Neural cell (in vitro differentiated cells): ENCODE results near the gene KDM4B. TPM values are rescaled to one million over a fixed set of nuclear protein-coding genes. Genes with fewer than 3 reads are reported as not detected.

Experiments used
- H2AFZ ChIP-seq: fragments of 200-600, 300-800 bp; sonication (generic), shearing (Covaris generic); 2 replicates; pipeline ENCODE4 v1.6.0; 2014; ENCODE audit warnings: low read depth, mild to moderate bottlenecking, antibody characterized with exemption, low read length, moderate library complexity
- H3F3A ChIP-seq: fragments of 200-600 bp; shearing (Covaris generic); 2 replicates; pipeline ENCODE4 v1.6.1; 2016; ENCODE audit warnings: mild to moderate bottlenecking, moderate library complexity, mixed read lengths, antibody characterized with exemption, low read length; ENCODE audit not compliant: insufficient read depth, poor library complexity, severe bottlenecking
- H3K27ac ChIP-seq: fragments of 200-600, 300-800 bp; sonication (generic), shearing (Covaris generic); 2 replicates; pipeline ENCODE4 v1.5.1; 2014; ENCODE audit warnings: mild to moderate bottlenecking, low read length, moderate library complexity
- H3K27me3 ChIP-seq: fragments of 300-800, 200-600 bp; sonication (generic), shearing (Covaris generic); 2 replicates; pipeline ENCODE4 v1.6.0; 2014; ENCODE audit warnings: mild to moderate bottlenecking, low read depth, low read length, moderate library complexity; ENCODE audit not compliant: insufficient read depth
- H3K36me3 ChIP-seq: fragments of 300-800, 200-600 bp; sonication (generic), shearing (Covaris generic); 2 replicates; pipeline ENCODE4 v1.5.1; 2014; ENCODE audit warnings: mild to moderate bottlenecking, antibody characterized with exemption, low read length, moderate library complexity; ENCODE audit not compliant: insufficient read depth
- H3K4me2 ChIP-seq: fragments of 300-800, 200-600 bp; sonication (generic), shearing (Covaris generic); 2 replicates; pipeline ENCODE4 v1.6.0; 2014; ENCODE audit warnings: mild to moderate bottlenecking, low read length
- H3K4me3 ChIP-seq: fragments of 300-800, 200-600 bp; sonication (generic), shearing (Covaris generic); 2 replicates; pipeline ENCODE4 v1.5.1; 2014; ENCODE audit warnings: mild to moderate bottlenecking, low read length, moderate library complexity
- H3K79me2 ChIP-seq: fragments of 200-600 bp; shearing (Covaris generic); replicated peaks from 2 replicates; pipeline ENCODE4 v1.6.0; 2014; ENCODE audit warnings: mild to moderate bottlenecking, low read length, moderate library complexity; ENCODE audit not compliant: insufficient read depth
- H3K9ac ChIP-seq: fragments of 300-800, 200-600 bp; sonication (generic), shearing (Covaris generic); 2 replicates; pipeline ENCODE4 v1.6.1; 2016; ENCODE audit warnings: mild to moderate bottlenecking, low read length, mixed read lengths
- H3K9me2 ChIP-seq: fragments of 200-600 bp; shearing (Covaris generic); 2 replicates; pipeline ENCODE4 v1.6.1; 2016; ENCODE audit warnings: mild to moderate bottlenecking, low read length, mixed read lengths; ENCODE audit not compliant: insufficient read depth
- H3K9me3 ChIP-seq: fragments of 200-600, 300-800 bp; sonication (generic), shearing (Covaris generic); 2 replicates; pipeline ENCODE4 v1.6.1; 2016; ENCODE audit warnings: mild to moderate bottlenecking, mixed run types, low read length, moderate library complexity, mixed read lengths
- H4K20me1 ChIP-seq: fragments of 200-600 bp; shearing (Covaris generic); 2 replicates; pipeline ENCODE4 v1.6.1; 2016; ENCODE audit warnings: mild to moderate bottlenecking, mixed run types; ENCODE audit not compliant: insufficient read depth
- EP300 ChIP-seq: fragments of 450-650 bp; conservative IDR thresholded peaks from 2 replicates; pipeline ENCODE4 v1.6.1; 2014; ENCODE audit warnings: antibody characterized with exemption, mild to moderate bottlenecking, moderate library complexity; ENCODE audit not compliant: poor library complexity, severe bottlenecking
- EZH2 ChIP-seq: fragments of 200-600, 300-800 bp; shearing (Covaris generic), sonication (generic); IDR thresholded peaks from 2 replicates; pipeline ENCODE4 v1.6.1; 2014; ENCODE audit warnings: antibody characterized with exemption, low read length, borderline replicate concordance, mild to moderate bottlenecking; ENCODE audit not compliant: insufficient read depth, poor library complexity, severe bottlenecking
- MXI1 ChIP-seq: fragments of 450-650 bp; conservative IDR thresholded peaks from 2 replicates; pipeline ENCODE4 v1.6.1; 2014; ENCODE audit warnings: antibody characterized with exemption, mild to moderate bottlenecking; ENCODE audit not compliant: poor library complexity, severe bottlenecking
- POLR2AphosphoS5 ChIP-seq: IDR thresholded peaks from 2 replicates; pipeline ENCODE4 v1.6.1; 2012
- RAD21 ChIP-seq: fragments of 450-650 bp; conservative IDR thresholded peaks from 2 replicates; pipeline ENCODE4 v1.6.1; 2014; ENCODE audit warnings: antibody characterized with exemption, mild to moderate bottlenecking, moderate library complexity
- SMC3 ChIP-seq: fragments of 450-650 bp; conservative IDR thresholded peaks from 2 replicates; pipeline ENCODE4 v1.6.1; 2014; ENCODE audit warnings: antibody characterized with exemption, mild to moderate bottlenecking, moderate library complexity; ENCODE audit not compliant: poor library complexity
- TAF1 ChIP-seq: IDR thresholded peaks from 2 replicates; pipeline ENCODE4 v1.6.1; 2012; ENCODE audit warnings: low read depth
- polyA plus RNA-seq: library from polyadenylated mRNA; depleted of rRNA; stranded (reverse); fragments of >200 nt; gene quantifications from 2 replicates; pipeline ENCODE4 v1.2.3, GENCODE V29; 2014
- TF ChIP-seq, protein P1 (sequence below): IDR thresholded peaks from 2 replicates; pipeline ENCODE4 v1.6.1; 2012; ENCODE audit warnings: borderline replicate concordance
- TF ChIP-seq, protein P2 (sequence below): fragments of 450-650 bp; IDR thresholded peaks from 2 replicates; pipeline ENCODE4 v1.5.1; 2014; ENCODE audit warnings: antibody characterized with exemption, mild to moderate bottlenecking, moderate library complexity; ENCODE audit not compliant: poor library complexity, severe bottlenecking

KDM4B gene
- polyA plus RNA-seq, 1 donor from 2014 or later, result 19.1 TPM

DNA sequence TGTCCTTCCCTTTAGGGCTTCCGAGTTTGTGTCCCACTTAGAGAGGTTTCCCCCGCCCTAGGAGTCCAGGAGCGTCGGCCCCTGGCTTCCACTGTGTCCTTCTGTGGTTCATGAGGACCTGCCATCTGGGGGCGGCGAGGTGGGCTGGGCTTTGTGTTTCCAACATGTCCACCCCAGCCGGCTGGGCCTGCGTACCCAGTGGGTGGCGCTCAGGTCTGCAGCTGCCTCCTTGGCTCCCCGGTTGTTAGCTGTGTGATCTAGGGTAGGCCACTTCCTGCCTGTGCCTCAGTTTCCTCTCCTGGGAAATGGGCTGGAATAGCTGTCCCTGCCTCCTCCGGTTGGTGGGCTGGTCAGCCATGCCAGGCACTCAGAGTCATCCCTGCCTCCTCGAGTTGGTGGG is 28.4 kb downstream of the KDM4B start:
- Histone ChIP-seq H3K9ac (no peak overlapping the region), H3K79me2 (peaks cover 44% of the 10 kb centered on the region), H3F3A (no peaks in the 10 kb centered on the region), H3K27me3 (no peaks in the 10 kb centered on the region), H3K4me3 (no peak overlapping the region), H4K20me1 (no peaks in the 10 kb centered on the region), H3K36me3 (peaks cover 11% of the 10 kb centered on the region), H3K4me2 (no peak overlapping the region), H3K27ac (no peak overlapping the region), H2AFZ (no peak overlapping the region), H3K9me3 (no peaks in the 10 kb centered on the region), H3K9me2 (no peaks in the 10 kb centered on the region)
- TF ChIP-seq POLR2AphosphoS5 (no peak), TAF1 (no peak), EZH2 (no peak)
- TF ChIP-seq, protein P1, sequence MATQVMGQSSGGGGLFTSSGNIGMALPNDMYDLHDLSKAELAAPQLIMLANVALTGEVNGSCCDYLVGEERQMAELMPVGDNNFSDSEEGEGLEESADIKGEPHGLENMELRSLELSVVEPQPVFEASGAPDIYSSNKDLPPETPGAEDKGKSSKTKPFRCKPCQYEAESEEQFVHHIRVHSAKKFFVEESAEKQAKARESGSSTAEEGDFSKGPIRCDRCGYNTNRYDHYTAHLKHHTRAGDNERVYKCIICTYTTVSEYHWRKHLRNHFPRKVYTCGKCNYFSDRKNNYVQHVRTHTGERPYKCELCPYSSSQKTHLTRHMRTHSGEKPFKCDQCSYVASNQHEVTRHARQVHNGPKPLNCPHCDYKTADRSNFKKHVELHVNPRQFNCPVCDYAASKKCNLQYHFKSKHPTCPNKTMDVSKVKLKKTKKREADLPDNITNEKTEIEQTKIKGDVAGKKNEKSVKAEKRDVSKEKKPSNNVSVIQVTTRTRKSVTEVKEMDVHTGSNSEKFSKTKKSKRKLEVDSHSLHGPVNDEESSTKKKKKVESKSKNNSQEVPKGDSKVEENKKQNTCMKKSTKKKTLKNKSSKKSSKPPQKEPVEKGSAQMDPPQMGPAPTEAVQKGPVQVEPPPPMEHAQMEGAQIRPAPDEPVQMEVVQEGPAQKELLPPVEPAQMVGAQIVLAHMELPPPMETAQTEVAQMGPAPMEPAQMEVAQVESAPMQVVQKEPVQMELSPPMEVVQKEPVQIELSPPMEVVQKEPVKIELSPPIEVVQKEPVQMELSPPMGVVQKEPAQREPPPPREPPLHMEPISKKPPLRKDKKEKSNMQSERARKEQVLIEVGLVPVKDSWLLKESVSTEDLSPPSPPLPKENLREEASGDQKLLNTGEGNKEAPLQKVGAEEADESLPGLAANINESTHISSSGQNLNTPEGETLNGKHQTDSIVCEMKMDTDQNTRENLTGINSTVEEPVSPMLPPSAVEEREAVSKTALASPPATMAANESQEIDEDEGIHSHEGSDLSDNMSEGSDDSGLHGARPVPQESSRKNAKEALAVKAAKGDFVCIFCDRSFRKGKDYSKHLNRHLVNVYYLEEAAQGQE, result no peak

DNA sequence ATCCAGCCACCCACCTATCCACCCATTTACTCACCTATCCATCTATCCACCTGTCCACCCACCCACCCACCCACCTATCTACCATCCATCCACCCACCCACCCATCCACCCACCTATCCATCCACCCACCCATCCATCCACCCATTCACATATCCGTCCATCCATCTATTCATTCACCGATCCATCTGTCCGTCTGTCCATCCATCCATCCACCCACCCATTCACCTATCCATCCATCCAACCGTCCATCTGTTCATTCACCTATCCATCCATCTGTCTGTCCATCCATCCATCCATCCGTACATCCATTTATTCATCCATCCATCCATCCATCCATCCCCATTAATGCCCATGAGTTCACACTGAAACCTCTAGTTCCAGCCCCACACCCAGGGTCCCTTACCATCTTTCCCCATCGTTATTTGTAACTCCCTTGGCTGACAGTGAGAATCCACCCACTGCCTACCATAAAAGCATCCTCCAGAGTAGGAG is 31.3 kb downstream of the KDM4B start:
- Histone ChIP-seq H2AFZ (no peak overlapping the region), H3K9ac (no peak overlapping the region), H4K20me1 (no peaks in the 10 kb centered on the region), H3F3A (no peaks in the 10 kb centered on the region), H3K4me2 (no peak overlapping the region), H3K4me3 (no peak overlapping the region), H3K79me2 (peaks cover 37% of the 10 kb centered on the region), H3K9me2 (no peaks in the 10 kb centered on the region), H3K9me3 (no peaks in the 10 kb centered on the region), H3K27ac (no peak overlapping the region), H3K27me3 (no peaks in the 10 kb centered on the region), H3K36me3 (peaks cover 11% of the 10 kb centered on the region)
- TF ChIP-seq EZH2, result no peak
- TF ChIP-seq EP300, result no peak
- TF ChIP-seq RAD21, result no peak
- TF ChIP-seq, protein P1, result no peak
- TF ChIP-seq MXI1, result no peak
- TF ChIP-seq, protein P2, sequence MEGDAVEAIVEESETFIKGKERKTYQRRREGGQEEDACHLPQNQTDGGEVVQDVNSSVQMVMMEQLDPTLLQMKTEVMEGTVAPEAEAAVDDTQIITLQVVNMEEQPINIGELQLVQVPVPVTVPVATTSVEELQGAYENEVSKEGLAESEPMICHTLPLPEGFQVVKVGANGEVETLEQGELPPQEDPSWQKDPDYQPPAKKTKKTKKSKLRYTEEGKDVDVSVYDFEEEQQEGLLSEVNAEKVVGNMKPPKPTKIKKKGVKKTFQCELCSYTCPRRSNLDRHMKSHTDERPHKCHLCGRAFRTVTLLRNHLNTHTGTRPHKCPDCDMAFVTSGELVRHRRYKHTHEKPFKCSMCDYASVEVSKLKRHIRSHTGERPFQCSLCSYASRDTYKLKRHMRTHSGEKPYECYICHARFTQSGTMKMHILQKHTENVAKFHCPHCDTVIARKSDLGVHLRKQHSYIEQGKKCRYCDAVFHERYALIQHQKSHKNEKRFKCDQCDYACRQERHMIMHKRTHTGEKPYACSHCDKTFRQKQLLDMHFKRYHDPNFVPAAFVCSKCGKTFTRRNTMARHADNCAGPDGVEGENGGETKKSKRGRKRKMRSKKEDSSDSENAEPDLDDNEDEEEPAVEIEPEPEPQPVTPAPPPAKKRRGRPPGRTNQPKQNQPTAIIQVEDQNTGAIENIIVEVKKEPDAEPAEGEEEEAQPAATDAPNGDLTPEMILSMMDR, result no peak
- no peak for TF ChIP-seq TAF1
- TF ChIP-seq SMC3, result no peak
- no peak for TF ChIP-seq POLR2AphosphoS5
